ENCODE results near the gene FAM177A1. TPM values are rescaled to one million over a fixed set of nuclear protein-coding genes. Genes with fewer than 3 reads are reported as not detected.

FAM177A1 gene
- total and polyA plus RNA-seq, 10 of the 15 experiments (the other 5 are each of a cell fraction or from before 2014, with no cell fraction given): 5.3 to 38.6 (median 20.7) TPM

- ATAC-seq: no peak
- no peaks in the 10 kb centered on the region for H3K4me1 ChIP-seq (ENCODE audit: control insufficient read depth, insufficient read depth, low read length)
- no TSS peak for BruUV-seq (replicated peaks)
- ChIA-PET SMC1A (ENCODE audit: uncharacterized antibody, unreplicated experiment) (no interaction called here), RAD21 (ENCODE audit: unreplicated experiment) (no interaction called here), CTCF (no interaction called here), POLR2A (no interaction called here)
- H4K20me1 ChIP-seq (ENCODE audit: control insufficient read depth, insufficient read depth): no peaks in the 10 kb centered on the region
- intact Hi-C loops (cut with micrococcal nuclease; ENCODE audit: unreplicated experiment) (no loop called here), in situ Hi-C loops (cut with MboI) (no loop called here)
- FAIRE-seq: no peak
- no peak overlapping the region for H2AFZ ChIP-seq (ENCODE audit: control insufficient read depth, low read depth, low read length)
- no peaks in the 10 kb centered on the region for H3K27me3 ChIP-seq (replicated peaks in 1 of 2; ENCODE audit: control insufficient read depth in 2 of 2, insufficient read depth in 2 of 2, low read length in 1 of 2)
- no peak overlapping the region for H3K9ac ChIP-seq (ENCODE audit: control insufficient read depth, insufficient read depth, low read length)
- DNase-seq (ENCODE audit: low read depth, low spot score): no peak
- H3K79me2 ChIP-seq (ENCODE audit: control insufficient read depth, insufficient read depth, low read length): no peaks in the 10 kb centered on the region
- peaks cover 6% of the 10 kb centered on the region for H3K9me3 ChIP-seq (replicated peaks; ENCODE audit: control insufficient read depth, insufficient read depth, low read length)
- TF ChIP-seq FOXM1 (IDR thresholded peaks at IDR 0.05; ENCODE audit: low read depth, low read length) (no peak), SKIL (IDR thresholded peaks at IDR 0.05; ENCODE audit: low read depth, poor library complexity, severe bottlenecking) (no peak), RUNX3 (IDR thresholded peaks at IDR 0.05; ENCODE audit: low read length) (no peak), BACH1 (IDR thresholded peaks at IDR 0.05; ENCODE audit: borderline replicate concordance) (no peak), CHD2 (IDR thresholded peaks at IDR 0.05; ENCODE audit: borderline replicate concordance, low read depth, low read length) (no peak), NFYA (IDR thresholded peaks at IDR 0.05; ENCODE audit: borderline replicate concordance, low read depth, low read length) (no peak), ELK1 (IDR thresholded peaks at IDR 0.05; ENCODE audit: low read depth, low read length) (no peak), POU2F2 (IDR thresholded peaks at IDR 0.05; ENCODE audit: borderline replicate concordance, low read depth, low read length) (no peak), ZNF207 (IDR thresholded peaks at IDR 0.05; ENCODE audit: borderline replicate concordance) (no peak), MYC (IDR thresholded peaks at IDR 0.05; ENCODE audit: insufficient read depth, insufficient read length, insufficient replicate concordance, low read length, severe bottlenecking) (no peak), NR2C2 (IDR thresholded peaks at IDR 0.05; ENCODE audit: borderline replicate concordance, control insufficient read depth, insufficient read length, low read depth) (no peak), CHD4 (IDR thresholded peaks at IDR 0.05) (no peak), BCL11A (IDR thresholded peaks at IDR 0.05; ENCODE audit: low read depth, low read length) (no peak), TAF1 (IDR thresholded peaks at IDR 0.05; ENCODE audit: borderline replicate concordance, low read depth, low read length) (no peak), HCFC1 (IDR thresholded peaks at IDR 0.05; ENCODE audit: low read length) (no peak), SRF (IDR thresholded peaks at IDR 0.05; ENCODE audit: low read depth in 2 of 2, low read length in 2 of 2) (no peak), CEBPB (IDR thresholded peaks at IDR 0.05; ENCODE audit: borderline replicate concordance in 1 of 2, low read depth in 2 of 2, low read length in 2 of 2) (no peak)
- TF ChIP-seq, protein P1, sequence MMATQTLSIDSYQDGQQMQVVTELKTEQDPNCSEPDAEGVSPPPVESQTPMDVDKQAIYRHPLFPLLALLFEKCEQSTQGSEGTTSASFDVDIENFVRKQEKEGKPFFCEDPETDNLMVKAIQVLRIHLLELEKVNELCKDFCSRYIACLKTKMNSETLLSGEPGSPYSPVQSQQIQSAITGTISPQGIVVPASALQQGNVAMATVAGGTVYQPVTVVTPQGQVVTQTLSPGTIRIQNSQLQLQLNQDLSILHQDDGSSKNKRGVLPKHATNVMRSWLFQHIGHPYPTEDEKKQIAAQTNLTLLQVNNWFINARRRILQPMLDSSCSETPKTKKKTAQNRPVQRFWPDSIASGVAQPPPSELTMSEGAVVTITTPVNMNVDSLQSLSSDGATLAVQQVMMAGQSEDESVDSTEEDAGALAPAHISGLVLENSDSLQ (IDR thresholded peaks at IDR 0.05): no peak
- WGBS (ENCODE audit: insufficient coverage, insufficient replicate concordance, low lambda C conversion rate, missing lambda C conversion rate): 100% methylated on average over 2 of the region's 2 CpGs
- H3K27ac ChIP-seq (ENCODE audit: control insufficient read depth, insufficient read depth): no peak overlapping the region
- H3K36me3 ChIP-seq (ENCODE audit: control insufficient read depth in 2 of 2, insufficient read depth in 2 of 2, low read length in 1 of 2): peaks cover 0 to 5% of the 10 kb centered on the region in 2 experiments; a peak in 3 of 4 replicates
- no peak overlapping the region for H3K4me2 ChIP-seq (ENCODE audit: control insufficient read depth, insufficient read depth)
- no peak overlapping the region for H3K4me3 ChIP-seq
Measured at GRCh38 chr14:35028435-35028834, 17.6 kb upstream of the FAM177A1 start.

Measured in GM12878 (cell line).